Endothelial cell of umbilical vein (primary cell): ENCODE results near the gene ADAP1. TPM values are rescaled to one million over a fixed set of nuclear protein-coding genes. Genes with fewer than 3 reads are reported as not detected.

Source experiments
- BruUV-seq: library from RNA; stranded (reverse); fragments of 400-500 nt; replicated peaks from 2 replicates; lab custom pipeline; 2021; lab: Mats Ljungman, UMichigan
- CTCF ChIA-PET: fragments of 300-600, 350-600 bp; sonication (Branson Sonifier 250); formaldehyde crosslinking; loops from one replicate; lab custom pipeline; 2021; ENCODE audit warnings: antibody characterized with exemption, inconsistent platforms; lab: Charles Lee
- POLR2A ChIA-PET: fragments of 300-600, 350-600 bp; sonication (Branson Sonifier 250); formaldehyde crosslinking; loops from one replicate; lab custom pipeline; 2021; ENCODE audit warnings: antibody characterized with exemption, inconsistent platforms; lab: Charles Lee
- DNase-seq: peaks from one replicate; pipeline ENCODE4 v3.0.0-alpha.2; 2011; ENCODE audit warnings: low read depth, low spot score
- FAIRE-seq: peaks from 2 replicates; lab custom pipeline; 2011; peaks lifted over from hg19 to GRCh38; lab: Jason Lieb, UNC
- H2AFZ ChIP-seq: 2 replicates; pipeline ENCODE4 v1.6.0; 2012; ENCODE audit warnings: low read depth, low read length, control low read depth, inconsistent platforms
- H3K27ac ChIP-seq: 2 replicates; pipeline ENCODE4 v1.5.1; 2011; ENCODE audit warnings: low read depth, mild to moderate bottlenecking, control low read depth, low read length, moderate library complexity; ENCODE audit not compliant: insufficient read depth
- H3K27me3 ChIP-seq, 2 experiments: 2 replicates each; pipeline versions ENCODE4 v1.6.0 to v1.6.1; 2011; ENCODE audit warnings: low read length in 2 of 2, mixed read lengths in 1 of 2; ENCODE audit not compliant: control insufficient read depth in 2 of 2, insufficient read depth in 2 of 2
- H3K36me3 ChIP-seq, 2 experiments: 2 replicates in 1 of 2; 3 replicates in 1 of 2; pipeline ENCODE4 v1.5.1; 2011; ENCODE audit warnings: low read length in 2 of 2, mild to moderate bottlenecking in 1 of 2, moderate library complexity in 1 of 2; ENCODE audit not compliant: control insufficient read depth in 2 of 2, insufficient read depth in 2 of 2; ENCODE audit errors: extremely low read depth in 1 of 2
- H3K4me1 ChIP-seq: 3 replicates; pipeline ENCODE4 v1.5.1; 2011; ENCODE audit warnings: mild to moderate bottlenecking, low read length; ENCODE audit not compliant: control insufficient read depth, insufficient read depth; ENCODE audit errors: extremely low read depth
- H3K4me2 ChIP-seq: 2 replicates; pipeline ENCODE4 v1.6.1; 2011; ENCODE audit warnings: low read length, control low read depth, mixed read lengths; ENCODE audit not compliant: insufficient read depth
- H3K4me3 ChIP-seq, 3 experiments: fragments of 200-600 bp in 1 of 3; sonication (generic), shearing (Covaris generic) in 1 of 3; replicated peaks in 1 of 3; 2 replicates each; pipeline ENCODE4 v1.5.1; 2011 to 2016; ENCODE audit warnings: control low read depth in 3 of 3, low read length in 3 of 3, mild to moderate bottlenecking in 2 of 3, inconsistent platforms in 1 of 3, low read depth in 1 of 3, moderate library complexity in 1 of 3; ENCODE audit not compliant: insufficient read depth in 1 of 3
- H3K79me2 ChIP-seq: 2 replicates; pipeline ENCODE4 v1.6.0; 2012; ENCODE audit warnings: low read length, inconsistent platforms; ENCODE audit not compliant: control insufficient read depth, insufficient read depth
- H3K9ac ChIP-seq: replicated peaks from 2 replicates; pipeline ENCODE3; 2011; ENCODE audit warnings: low read length, control low read depth; ENCODE audit not compliant: insufficient read depth; ENCODE audit errors: extremely low read depth
- H3K9me1 ChIP-seq: replicated peaks from 3 replicates; pipeline ENCODE4 v1.6.0; 2011; ENCODE audit warnings: mild to moderate bottlenecking, low read length; ENCODE audit not compliant: control insufficient read depth, insufficient read depth; ENCODE audit errors: extremely low read depth
- H3K9me3 ChIP-seq: replicated peaks from 2 replicates; pipeline ENCODE4 v1.5.1; 2012; ENCODE audit warnings: low read length, inconsistent platforms; ENCODE audit not compliant: control insufficient read depth, insufficient read depth
- H4K20me1 ChIP-seq: replicated peaks from 2 replicates; pipeline ENCODE3; 2011; ENCODE audit warnings: mild to moderate bottlenecking, low read length; ENCODE audit not compliant: control insufficient read depth, insufficient read depth; ENCODE audit errors: extremely low read depth
- CTCF ChIP-seq, 2 donors: IDR thresholded peaks; 1 replicate in 1 of 2; 2 replicates in 1 of 2; pipeline ENCODE4 v1.5.1; 2011; ENCODE audit warnings: low read length in 2 of 2, mild to moderate bottlenecking in 2 of 2, moderate library complexity in 2 of 2, control low read depth in 1 of 2, inconsistent platforms in 1 of 2, low read depth in 1 of 2; ENCODE audit not compliant: insufficient read depth in 1 of 2; ENCODE audit errors: extremely low read depth in 1 of 2
- EZH2 ChIP-seq: IDR thresholded peaks from 2 replicates; pipeline ENCODE4 v1.6.1; 2012; ENCODE audit warnings: borderline replicate concordance, low read depth, mild to moderate bottlenecking, moderate library complexity, low read length, inconsistent platforms; ENCODE audit not compliant: severe bottlenecking
- FOS ChIP-seq: IDR thresholded peaks from 2 replicates; pipeline ENCODE4 v1.6.1; 2011; ENCODE audit warnings: mild to moderate bottlenecking, low read length, moderate library complexity, borderline replicate concordance; ENCODE audit not compliant: insufficient read depth
- GATA2 ChIP-seq: IDR thresholded peaks from 2 replicates; pipeline ENCODE4 v1.7.0; 2011; ENCODE audit warnings: low read depth, mild to moderate bottlenecking, moderate library complexity, mixed read lengths, low read length; ENCODE audit not compliant: insufficient read length, insufficient read depth
- JUN ChIP-seq: IDR thresholded peaks from 2 replicates; pipeline ENCODE4 v1.6.1; 2011; ENCODE audit warnings: borderline replicate concordance, low read depth; ENCODE audit not compliant: insufficient read length, insufficient read depth
- MAX ChIP-seq: IDR thresholded peaks from 2 replicates; pipeline ENCODE4 v1.6.1; 2011; ENCODE audit not compliant: insufficient read depth, insufficient read length
- MYC ChIP-seq: IDR thresholded peaks from one replicate; pipeline ENCODE4 v1.6.1; 2011; ENCODE audit warnings: mild to moderate bottlenecking, low read depth, low read length
- POLR2A ChIP-seq: IDR thresholded peaks from 2 replicates; pipeline ENCODE4 v1.6.1; 2012; ENCODE audit warnings: low read depth, mild to moderate bottlenecking, control low read depth, low read length
- POLR2AphosphoS5 ChIP-seq: IDR thresholded peaks from 2 replicates; pipeline ENCODE4 v1.6.1; 2012; ENCODE audit warnings: low read depth, mild to moderate bottlenecking, control low read depth, low read length, moderate library complexity; ENCODE audit not compliant: insufficient read depth
- dilution Hi-C: fragments of 300-500 bp; cut with MboI; formaldehyde crosslinking; loops from one replicate; pipeline ENCODE4 v1.15.0; 2019; ENCODE audit warnings: low sequenced_read_pairs; ENCODE audit not compliant: extremely low pct_ligation_motif_present
- intact Hi-C: fragments of 100-400 bp; cut with micrococcal nuclease; formaldehyde crosslinking; loops from one replicate; pipeline ENCODE4 v1.10.0; 2022
- polyA plus RNA-seq, 4 experiments: library from polyadenylated mRNA; depleted of rRNA in 3 of 4; stranded (reverse) in 3 of 4; unstranded in 1 of 4; fragments of >200 nt; gene quantifications; 2 replicates each; pipeline versions ENCODE4 v1.2.1 to v1.2.3, GENCODE V29; 2011 to 2012; ENCODE audit warnings: missing spikeins in 1 of 4
- total RNA-seq: library from RNA; stranded (reverse); gene quantifications from 2 replicates; pipeline ENCODE4 v1.2.3, GENCODE V29; 2021

Gene ADAP1
- total and polyA plus RNA-seq, 2 donors (not counting 3 experiments of a cell fraction or from before 2014, with no cell fraction given), result 0.49 to 0.58 TPM

- no peaks in the 10 kb centered on the region for H3K9me3 ChIP-seq
- H3K4me3 ChIP-seq, result no peak overlapping the region
- no peaks in the 10 kb centered on the region for H3K79me2 ChIP-seq
- no peaks in the 10 kb centered on the region for H4K20me1 ChIP-seq
- FAIRE-seq (no peak), DNase-seq (no peak)
- ChIA-PET POLR2A (no interaction called here), CTCF (no interaction called here)
- no peaks in the 10 kb centered on the region for H3K36me3 ChIP-seq
- peaks cover 11% of the 10 kb centered on the region for H3K4me1 ChIP-seq
- H3K27me3 ChIP-seq, result no peaks in the 10 kb centered on the region
- no peak overlapping the region for H3K4me2 ChIP-seq
- H3K27ac ChIP-seq, result no peak overlapping the region
- H2AFZ ChIP-seq, result no peak overlapping the region
- TF ChIP-seq POLR2AphosphoS5 (no peak), FOS (no peak), MYC (no peak), CTCF (IDR thresholded peaks at IDR 0.05; ENCODE audit: extremely low read depth in 1 of 2, insufficient read depth in 1 of 2, low read depth in 1 of 2, low read length in 2 of 2) (no peak), JUN (no peak), GATA2 (no peak), EZH2 (no peak), MAX (no peak), POLR2A (no peak)
- intact Hi-C loops (no loop called here), dilution Hi-C loops (no loop called here)
- no TSS peak for BruUV-seq
- H3K9ac ChIP-seq, result no peak overlapping the region
- H3K9me1 ChIP-seq, result no peaks in the 10 kb centered on the region
Measured at GRCh38 chr7:919114-919442, 35.4 kb downstream of the ADAP1 start.
